ENCODE measurements around the gene PIP5K1C. TPM values are rescaled to one million over a fixed set of nuclear protein-coding genes. Genes with fewer than 3 reads are reported as not detected.

The PIP5K1C gene
- total and polyA plus RNA-seq, 9 of the 15 experiments (the other 6 are each of a cell fraction or from before 2014, with no cell fraction given), result 0.38 to 22.1 (median 4.1) TPM

DNA sequence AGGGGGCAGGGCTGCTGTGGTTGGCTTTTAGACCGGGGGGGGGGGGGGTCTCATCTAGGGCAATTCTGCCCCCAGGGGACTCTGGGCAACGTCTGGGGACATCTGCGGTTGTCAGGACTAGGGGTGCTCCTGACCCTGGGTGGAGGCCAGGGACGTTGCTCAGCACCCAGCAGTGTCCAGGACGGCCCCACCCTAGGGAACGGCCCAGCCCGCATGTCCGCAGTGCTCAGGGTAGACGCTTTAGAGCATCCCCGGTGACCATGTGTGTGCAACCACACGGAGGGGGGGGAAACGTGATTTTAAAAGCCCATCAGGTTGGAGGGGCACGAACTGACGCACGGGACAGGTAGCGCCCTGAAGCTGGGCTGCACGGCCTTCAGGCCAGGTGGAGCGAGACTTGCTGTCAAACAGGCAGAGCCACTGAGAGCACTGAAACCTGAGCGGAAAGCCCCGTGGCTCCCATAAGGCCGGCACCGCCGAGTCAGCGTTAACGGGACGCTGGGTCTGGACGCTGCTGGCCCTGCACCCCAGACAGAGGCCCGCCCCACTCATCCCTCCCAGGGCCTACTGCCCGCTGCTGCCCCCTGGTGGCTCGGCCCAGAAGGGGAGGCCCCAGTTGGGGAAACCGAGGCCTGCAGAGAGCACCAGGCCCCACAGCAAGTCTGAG lies 82.0 kb downstream of the PIP5K1C start (continued):
- TF ChIP-seq ZNF395 (CRISPR knock-in tag; IDR thresholded peaks at IDR 0.05) (no peak), ZBED1 (IDR thresholded peaks at IDR 0.05) (no peak), ZNF444 (CRISPR knock-in tag; IDR thresholded peaks at IDR 0.05) (no peak), MAFG (tag; conservative IDR thresholded peaks at IDR 0.05) (peak; percentile 86), SETDB1 (IDR thresholded peaks at IDR 0.05; ENCODE audit: low read length) (no peak), TGIF2 (CRISPR knock-in tag; IDR thresholded peaks at IDR 0.05) (no peak), NR2C1 (IDR thresholded peaks at IDR 0.05) (no peak), NR2C1 (tag; IDR thresholded peaks at IDR 0.05) (no peak), ERF (CRISPR knock-in tag; IDR thresholded peaks at IDR 0.05) (no peak), RAD21 (CRISPR knock-in tag; conservative IDR thresholded peaks at IDR 0.05 in 1 of 2, IDR thresholded peaks at IDR 0.05 in 1 of 2) (peak; percentile 88 to 96), GTF2E2 (tag; IDR thresholded peaks at IDR 0.05) (no peak), CHD2 (IDR thresholded peaks at IDR 0.05; ENCODE audit: low read depth, low read length) (no peak), NFRKB (IDR thresholded peaks at IDR 0.05; ENCODE audit: low read depth) (no peak), LARP7 (IDR thresholded peaks at IDR 0.05) (no peak), CBX8 (IDR thresholded peaks at IDR 0.05; ENCODE audit: borderline replicate concordance, extremely low read depth, low read depth, low read length, poor library complexity, severe bottlenecking) (no peak), STAG1 (CRISPR knock-in tag; IDR thresholded peaks at IDR 0.05; ENCODE audit: borderline replicate concordance) (peak; percentile 59; the same call in 1 of the 2 replicates), YBX1 (IDR thresholded peaks at IDR 0.05) (no peak), EZH2 (IDR thresholded peaks at IDR 0.05; ENCODE audit: borderline replicate concordance, low read depth, low read length) (no peak), PHF20 (IDR thresholded peaks at IDR 0.05; ENCODE audit: partially characterized antibody) (no peak), LCOR (CRISPR knock-in tag; IDR thresholded peaks at IDR 0.05) (no peak), ZNF57 (CRISPR knock-in tag; IDR thresholded peaks at IDR 0.05) (no peak)
- TF ChIP-seq, protein P1, sequence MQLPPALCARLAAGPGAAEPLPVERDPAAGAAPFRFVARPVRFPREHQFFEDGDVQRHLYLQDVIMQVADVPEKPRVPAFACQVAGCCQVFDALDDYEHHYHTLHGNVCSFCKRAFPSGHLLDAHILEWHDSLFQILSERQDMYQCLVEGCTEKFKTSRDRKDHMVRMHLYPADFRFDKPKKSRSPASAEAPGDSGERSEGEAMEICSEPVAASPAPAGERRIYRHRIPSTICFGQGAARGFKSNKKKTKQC (CRISPR knock-in tag; IDR thresholded peaks at IDR 0.05), result peak; percentile 49; the same call in 1 of the 2 replicates
